EH (cell line): ENCODE data around the gene MRPL21.
"Not testable (repeated sequence)": the region's sequence is repeated elsewhere in the genome, so short reads cannot be mapped to it uniquely, and the experiment has no call there.

Experiments
- DNase-seq: peaks from one replicate; pipeline ENCODE4 v3.0.0-alpha.2; 2015; ENCODE audit warnings: low read depth

MRPL21 gene

GRCh38 chr11:68911731-68912130 is 8.1 kb upstream of the MRPL21 start:
- DNase-seq: no peak

GRCh38 chr11:68910965-68911364 is 7.3 kb upstream of the MRPL21 start:
- no peak for DNase-seq

GRCh38 chr11:68908273-68908672 is 4.6 kb upstream of the MRPL21 start:
- no peak for DNase-seq

GRCh38 chr11:68905421-68906360 is 2.1 kb upstream of the MRPL21 start:
- no peak for DNase-seq

DNA sequence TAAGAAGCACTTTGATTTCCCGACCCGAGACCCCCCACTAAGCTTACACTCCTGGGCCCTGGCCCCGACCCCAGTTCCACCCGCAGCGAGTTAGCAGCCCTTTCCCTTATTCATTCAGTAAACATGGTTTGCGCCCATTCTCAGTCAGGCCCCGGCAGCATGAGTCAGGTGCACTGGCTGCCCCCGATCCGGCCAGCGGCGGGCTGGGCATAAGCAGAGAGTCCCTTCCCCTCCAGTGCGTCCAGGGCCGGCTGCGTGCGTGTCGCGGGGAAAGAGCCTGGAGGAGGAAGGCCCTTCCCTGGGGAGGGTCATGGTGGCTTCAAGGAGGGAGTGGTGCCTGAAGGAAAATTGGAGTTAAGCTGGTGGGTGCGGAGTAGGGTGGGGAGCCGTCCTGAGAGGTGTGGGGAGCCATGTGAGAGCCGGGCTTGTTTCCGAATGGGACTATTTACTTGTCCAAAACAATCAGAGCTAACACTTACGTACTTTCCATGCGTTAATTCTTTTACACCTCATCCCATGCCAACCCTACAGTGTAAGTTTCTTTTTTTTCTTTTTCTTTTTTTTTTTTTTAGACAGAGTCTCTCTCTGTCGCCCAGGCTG is 716 bp upstream of the MRPL21 start:
- peak; percentile 50 for DNase-seq

DNA sequence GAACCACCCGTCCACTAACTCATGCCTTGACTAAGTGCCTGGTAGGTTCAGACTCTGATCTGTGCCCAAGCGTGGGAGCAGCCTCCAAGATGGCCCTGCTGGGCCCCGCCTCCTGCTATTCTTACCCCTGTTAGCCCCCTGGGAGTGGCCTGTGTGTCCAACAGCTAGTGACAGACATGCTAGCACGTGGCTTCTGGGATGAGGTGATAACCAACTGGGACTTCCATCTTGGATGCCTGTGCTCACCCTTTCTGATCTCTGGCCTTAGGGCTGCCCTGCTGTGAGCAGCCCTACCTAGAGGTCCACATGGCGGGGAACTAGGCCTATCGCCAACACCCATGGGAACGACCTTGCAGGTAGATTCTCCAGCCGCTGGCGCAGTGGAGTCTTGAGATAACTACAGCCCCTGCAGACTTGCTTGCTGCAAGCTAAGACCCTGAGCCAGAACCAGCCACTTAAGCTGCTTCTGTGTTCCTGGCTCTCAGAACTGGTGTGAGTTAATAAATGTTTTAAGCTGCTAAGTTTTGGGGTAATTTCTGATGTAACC is 2.7 kb downstream of the MRPL21 start:
- DNase-seq: no peak

GRCh38 chr11:68897441-68897840 is 6.2 kb downstream of the MRPL21 start:
- DNase-seq: no peak

DNA sequence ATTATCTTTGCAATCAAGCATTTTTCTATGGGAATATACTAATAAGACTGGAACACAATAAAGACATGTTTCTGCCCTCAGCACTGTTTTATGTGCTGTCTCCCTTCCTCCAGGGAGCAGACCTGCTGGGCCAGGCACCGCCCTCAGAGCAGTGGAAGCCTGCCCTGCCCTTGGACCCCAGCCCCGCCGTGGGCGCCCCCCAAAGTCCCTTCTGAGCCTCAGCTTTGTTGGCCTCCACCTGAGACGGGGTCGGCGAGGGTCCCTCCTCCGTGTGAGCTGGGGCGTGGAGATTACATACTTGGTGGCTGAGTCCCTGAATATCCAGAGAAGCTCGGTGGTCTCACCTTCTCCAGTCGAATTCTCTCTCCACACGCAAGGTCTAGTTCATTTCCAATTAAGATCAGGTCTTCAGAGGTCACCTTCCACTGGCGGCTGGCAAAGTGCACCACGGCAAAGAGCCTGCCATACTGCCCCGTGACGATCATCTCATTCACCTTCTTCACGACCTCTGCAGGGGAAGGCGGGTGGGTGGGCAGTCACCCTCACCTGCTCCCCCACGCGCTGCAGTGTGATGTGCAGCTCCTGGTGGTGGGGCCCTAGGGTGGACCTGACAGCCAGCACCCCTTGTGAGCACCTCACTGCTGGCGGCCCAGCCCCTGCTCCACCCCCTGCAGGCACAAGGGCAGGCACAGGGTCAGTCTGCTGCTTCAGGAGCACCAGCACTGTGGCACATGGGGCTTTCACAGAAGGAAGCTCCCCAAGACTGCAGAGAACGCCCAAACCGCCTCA is 7.3 kb downstream of the MRPL21 start:
- DNase-seq: no peak

GRCh38 chr11:68893282-68893681 is 10.3 kb downstream of the MRPL21 start:
- no peak for DNase-seq

- DNase-seq: no peak
Measured at GRCh38 chr11:68892576-68892975, 11.1 kb downstream of the MRPL21 start.

- no peak for DNase-seq
Measured at GRCh38 chr11:68891351-68891948, 12.2 kb downstream of the MRPL21 start.

GRCh38 chr11:68890490-68891231 is 13.0 kb downstream of the MRPL21 start:
- peak; percentile 99 for DNase-seq

GRCh38 chr11:68889948-68890446 is 13.6 kb downstream of the MRPL21 start:
- peak; percentile 98 for DNase-seq

GRCh38 chr11:68884827-68885226 is 18.8 kb downstream of the MRPL21 start:
- not testable (repeated sequence) for DNase-seq

DNA sequence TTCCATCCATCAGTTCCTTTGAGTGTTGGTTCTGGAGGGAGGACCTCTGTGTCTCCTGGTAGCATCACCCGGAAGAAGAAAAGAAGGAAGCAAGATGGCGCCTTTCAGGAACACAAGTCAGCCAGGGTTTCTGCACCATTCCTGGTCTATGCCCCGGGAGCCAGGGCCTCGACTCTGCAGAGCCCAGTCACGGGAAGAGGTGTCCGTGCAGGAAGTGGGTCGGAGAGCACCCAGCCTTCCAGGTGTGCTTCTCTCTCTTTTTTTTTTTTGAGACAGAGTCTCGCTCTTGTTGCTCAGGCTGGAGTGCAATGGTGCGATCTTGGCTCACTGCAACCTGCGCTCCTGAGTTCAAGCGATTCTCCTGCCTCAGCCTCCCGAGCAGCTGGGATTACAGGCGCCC is 21.2 kb downstream of the MRPL21 start:
- DNase-seq: no peak

DNA sequence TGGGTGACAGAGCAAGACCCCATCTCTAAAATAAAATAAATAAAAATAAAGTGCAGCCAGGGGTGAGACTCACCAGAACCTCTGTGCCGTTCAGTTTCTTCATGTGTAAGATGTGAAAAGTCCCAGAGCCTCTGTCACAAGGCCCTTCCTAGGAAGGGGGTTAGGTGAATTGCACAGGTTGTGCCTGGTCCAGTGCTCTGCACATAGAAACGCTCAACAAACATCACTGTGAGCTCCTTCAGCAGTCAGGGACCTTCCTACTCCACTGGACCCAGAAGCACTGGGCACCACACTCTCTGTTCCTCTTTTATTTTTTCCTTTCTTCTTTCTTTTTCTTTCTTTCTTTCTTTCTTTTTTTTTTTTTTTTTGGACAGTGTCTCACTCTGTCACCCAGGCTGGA is 22.3 kb downstream of the MRPL21 start:
- DNase-seq: no peak

GRCh38 chr11:68880851-68881250 is 22.8 kb downstream of the MRPL21 start:
- DNase-seq: no peak

- DNase-seq: no peak
Measured at GRCh38 chr11:68878022-68878421, 25.6 kb downstream of the MRPL21 start.

GRCh38 chr11:68872216-68873003 is 31.2 kb downstream of the MRPL21 start:
- DNase-seq: peak; percentile 91

DNA sequence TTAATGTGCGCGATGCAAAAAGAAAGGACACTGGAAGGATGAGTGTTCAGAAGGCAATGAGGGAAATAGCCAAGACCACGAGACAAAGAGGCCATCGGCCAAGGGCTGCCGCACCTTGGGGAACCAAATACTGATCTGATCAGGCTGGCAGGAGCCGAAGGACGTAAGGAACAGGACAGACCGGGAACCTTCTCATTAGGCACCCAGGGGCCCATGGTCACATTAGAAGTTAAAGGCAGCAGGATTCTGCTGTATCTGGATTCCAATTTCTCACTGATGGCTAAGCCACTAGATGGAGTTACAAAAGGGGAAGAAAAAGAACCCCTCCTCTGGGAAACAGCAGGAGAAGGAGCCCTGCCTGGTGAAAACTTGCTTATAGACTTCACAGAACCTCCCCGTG is 33.2 kb downstream of the MRPL21 start:
- DNase-seq: peak; percentile 40
